Measurements from ENCODE around the gene EPHB4. TPM values are rescaled to one million over a fixed set of nuclear protein-coding genes. Genes with fewer than 3 reads are reported as not detected.

EPHB4 gene
- total RNA-seq, 2 donors from 2014 or later = 20.5 to 29.4 TPM

- Histone ChIP-seq H3K4me1 (ENCODE audit: control insufficient read depth in 1 of 2, low read depth in 2 of 2) (no peaks in the 10 kb centered on the region), H3K9me3 (no peaks in the 10 kb centered on the region), H3K4me3 (no peak overlapping the region), H3K27me3 (replicated peaks; ENCODE audit: insufficient read depth) (no peaks in the 10 kb centered on the region), H3K36me3 (no peaks in the 10 kb centered on the region), H3K27ac (no peak overlapping the region)
- DNase-seq (ENCODE audit: low spot score) = no peak
- no peak for TF ChIP-seq CTCF (IDR thresholded peaks at IDR 0.05)
- ATAC-seq (ENCODE audit: insufficient number of reproducible peaks, low FRiP score, low read depth) = no peak
Observed at GRCh38 chr7:100778061-100778621, 49.2 kb downstream of the EPHB4 start.

DNA sequence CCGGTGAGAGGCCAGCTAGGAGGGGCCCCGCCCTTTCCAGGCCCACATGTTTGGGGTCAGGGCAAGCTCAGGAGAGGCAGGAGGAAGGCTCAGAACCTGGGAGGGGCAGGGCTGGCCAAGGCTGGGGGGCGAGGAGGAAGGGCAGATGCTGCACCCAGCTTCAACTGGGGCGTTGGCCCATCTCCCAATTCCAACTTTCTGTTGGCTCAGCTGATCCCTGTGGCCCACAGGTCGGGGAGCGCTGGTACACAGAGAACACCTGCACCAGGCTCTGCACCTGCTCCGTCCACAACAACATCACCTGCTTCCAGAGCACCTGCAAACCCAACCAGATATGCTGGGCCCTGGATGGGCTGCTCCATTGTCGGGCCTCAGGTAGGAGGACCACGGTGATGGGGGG lies 53.8 kb downstream of the EPHB4 start:
- no peak overlapping the region for H3K27ac ChIP-seq

GRCh38 chr7:100768784-100769183 lies 58.5 kb downstream of the EPHB4 start:
- no peak for ATAC-seq (ENCODE audit: insufficient number of reproducible peaks, low FRiP score, low read depth)
- H3K9me3 ChIP-seq = no peaks in the 10 kb centered on the region

More for the DNA sequence above, 53.8 kb downstream of the EPHB4 start:
- Histone ChIP-seq H3K36me3 (no peaks in the 10 kb centered on the region), H3K4me1 (ENCODE audit: control insufficient read depth in 1 of 2, low read depth in 2 of 2) (no peaks in the 10 kb centered on the region), H3K9me3 (no peaks in the 10 kb centered on the region), H3K4me3 (no peak overlapping the region), H3K27me3 (replicated peaks; ENCODE audit: insufficient read depth) (no peaks in the 10 kb centered on the region)
- ATAC-seq (ENCODE audit: insufficient number of reproducible peaks, low FRiP score, low read depth) = no peak
- no peak for DNase-seq (ENCODE audit: low spot score)
- no peak for TF ChIP-seq CTCF (IDR thresholded peaks at IDR 0.05)

DNA sequence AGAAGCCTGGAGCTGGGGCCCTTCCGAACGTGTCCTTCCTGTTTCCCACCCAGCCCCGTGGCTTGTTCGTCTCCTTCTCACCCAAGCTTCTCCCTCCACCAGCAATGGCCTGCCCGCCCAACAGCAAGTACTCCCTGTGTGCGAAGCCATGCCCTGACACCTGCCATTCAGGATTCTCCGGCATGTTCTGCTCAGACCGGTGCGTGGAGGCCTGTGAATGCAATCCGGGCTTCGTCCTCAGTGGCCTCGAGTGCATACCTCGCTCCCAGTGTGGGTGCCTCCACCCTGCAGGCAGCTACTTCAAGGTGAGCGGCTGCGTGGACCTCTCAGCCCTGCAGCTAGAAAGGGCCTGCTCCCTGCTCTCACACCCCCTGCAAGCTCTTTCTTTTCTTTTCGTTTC lies 62.1 kb downstream of the EPHB4 start:
- Histone ChIP-seq H3K4me1 (ENCODE audit: control insufficient read depth in 1 of 2, low read depth in 2 of 2) (no peaks in the 10 kb centered on the region), H3K4me3 (no peak overlapping the region), H3K27ac (no peak overlapping the region), H3K36me3 (no peaks in the 10 kb centered on the region), H3K9me3 (no peaks in the 10 kb centered on the region), H3K27me3 (replicated peaks; ENCODE audit: insufficient read depth) (no peaks in the 10 kb centered on the region)
- ATAC-seq (ENCODE audit: insufficient number of reproducible peaks, low FRiP score, low read depth) (no peak), DNase-seq (ENCODE audit: low spot score) (no peak)
- no peak for TF ChIP-seq CTCF (IDR thresholded peaks at IDR 0.05)

More at GRCh38 chr7:100768784-100769183, 58.5 kb downstream of the EPHB4 start:
- H3K36me3 ChIP-seq = no peaks in the 10 kb centered on the region
- no peaks in the 10 kb centered on the region for H3K27me3 ChIP-seq (replicated peaks; ENCODE audit: insufficient read depth)
- no peak for TF ChIP-seq CTCF (IDR thresholded peaks at IDR 0.05)
- no peak overlapping the region for H3K4me3 ChIP-seq
- DNase-seq (ENCODE audit: low spot score) = no peak
- no peaks in the 10 kb centered on the region for H3K4me1 ChIP-seq (ENCODE audit: control insufficient read depth in 1 of 2, low read depth in 2 of 2)
- H3K27ac ChIP-seq = no peak overlapping the region

DNA sequence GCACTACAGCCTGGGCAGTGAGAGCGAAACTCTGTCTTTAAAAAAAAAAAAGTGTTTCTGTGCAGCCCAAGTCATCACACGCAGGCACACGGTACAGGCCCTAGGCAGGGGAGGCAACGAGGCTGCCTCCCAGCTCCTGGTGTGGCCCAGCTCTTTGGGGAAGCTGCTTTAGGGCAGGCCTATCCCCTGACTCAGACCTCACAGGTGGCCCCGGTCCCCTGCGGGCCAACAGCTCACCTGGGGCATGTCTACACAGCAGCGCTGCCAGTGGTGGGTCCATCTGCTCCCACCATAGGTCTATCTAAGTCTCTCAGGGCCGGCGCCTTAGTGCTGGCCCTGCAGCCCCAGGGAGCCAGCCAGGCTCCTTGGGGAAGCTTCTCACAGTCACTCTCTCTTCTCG lies 62.5 kb downstream of the EPHB4 start:
- Histone ChIP-seq H3K9me3 (no peaks in the 10 kb centered on the region), H3K27ac (no peak overlapping the region), H3K4me1 (ENCODE audit: control insufficient read depth in 1 of 2, low read depth in 2 of 2) (no peaks in the 10 kb centered on the region), H3K27me3 (replicated peaks; ENCODE audit: insufficient read depth) (no peaks in the 10 kb centered on the region), H3K36me3 (no peaks in the 10 kb centered on the region), H3K4me3 (no peak overlapping the region)
- no peak for TF ChIP-seq CTCF (IDR thresholded peaks at IDR 0.05)
- ATAC-seq (ENCODE audit: insufficient number of reproducible peaks, low FRiP score, low read depth) (no peak), DNase-seq (ENCODE audit: low spot score) (no peak)
